Fibroblast of lung (primary cell): ENCODE measurements around the gene GLMP. TPM values are rescaled to one million over a fixed set of nuclear protein-coding genes. Genes with fewer than 3 reads are reported as not detected.
A peak's percentile ranks its signal among the peaks of the same experiment; 100 is the strongest.

Experiments
- DNase-seq, 2 donors: peaks; one replicate each; pipeline versions ENCODE4 v3.0.0 to v3.0.0-alpha.2; 2010; ENCODE audit warnings: low read depth in 2 of 2
- H2AFZ ChIP-seq: 2 replicates; pipeline ENCODE4 v1.5.1; 2012; ENCODE audit warnings: low read length, control low read depth, inconsistent platforms
- H3K27ac ChIP-seq: 2 replicates; pipeline ENCODE4 v1.5.1; 2011; ENCODE audit warnings: low read length, control low read depth; ENCODE audit not compliant: insufficient read depth
- H3K27me3 ChIP-seq: 2 replicates; pipeline ENCODE4 v1.5.1; 2011; ENCODE audit warnings: mild to moderate bottlenecking, low read length; ENCODE audit not compliant: control insufficient read depth, insufficient read depth
- H3K36me3 ChIP-seq: 2 replicates; pipeline ENCODE4 v1.5.1; 2011; ENCODE audit warnings: low read length; ENCODE audit not compliant: control insufficient read depth, insufficient read depth
- H3K4me1 ChIP-seq: 2 replicates; pipeline ENCODE4 v1.5.1; 2011; ENCODE audit warnings: low read length; ENCODE audit not compliant: control insufficient read depth, insufficient read depth; ENCODE audit errors: extremely low read depth
- H3K4me2 ChIP-seq: 2 replicates; pipeline ENCODE4 v1.5.1; 2011; ENCODE audit warnings: low read length, control low read depth; ENCODE audit not compliant: insufficient read depth; ENCODE audit errors: extremely low read depth
- H3K4me3 ChIP-seq, 4 experiments: fragments of 200-600 bp in 1 of 4; sonication (generic) in 1 of 4; replicated peaks in 1 of 4; 2 replicates each; pipeline ENCODE4 v1.5.1; 2011 to 2016; ENCODE audit warnings: low read length in 4 of 4, low read depth in 3 of 4, mild to moderate bottlenecking in 3 of 4, control low read depth in 2 of 4, inconsistent platforms in 1 of 4, mixed read lengths in 1 of 4; ENCODE audit not compliant: insufficient read depth in 1 of 4; ENCODE audit errors: control extremely low read depth in 1 of 4
- H3K79me2 ChIP-seq: 2 replicates; pipeline ENCODE4 v1.5.1; 2012; ENCODE audit warnings: mild to moderate bottlenecking, low read length, inconsistent platforms; ENCODE audit not compliant: control insufficient read depth, insufficient read depth
- H3K9ac ChIP-seq: 2 replicates; pipeline ENCODE4 v1.5.1; 2011; ENCODE audit warnings: mild to moderate bottlenecking, low read length, control low read depth; ENCODE audit not compliant: insufficient read depth
- H3K9me3 ChIP-seq: 2 replicates; pipeline ENCODE4 v1.5.1; 2012; ENCODE audit warnings: low read depth, low read length; ENCODE audit not compliant: control insufficient read depth, insufficient read depth
- H4K20me1 ChIP-seq: 2 replicates; pipeline ENCODE4 v1.5.1; 2011; ENCODE audit warnings: low read length; ENCODE audit not compliant: control insufficient read depth, insufficient read depth; ENCODE audit errors: extremely low read depth
- CTCF ChIP-seq, 2 donors: IDR thresholded peaks in 1 of 2; conservative IDR thresholded peaks in 1 of 2; 1 replicate in 1 of 2; 2 replicates in 1 of 2; pipeline ENCODE4 v1.5.1; 2011 to 2012; ENCODE audit warnings: low read length in 2 of 2, control low read depth in 1 of 2, inconsistent platforms in 1 of 2, low read depth in 1 of 2, mild to moderate bottlenecking in 1 of 2
- EZH2 ChIP-seq: IDR thresholded peaks from 2 replicates; pipeline ENCODE4 v1.5.1; 2012; ENCODE audit warnings: low read length, control low read depth, mild to moderate bottlenecking; ENCODE audit errors: missing control alignments
- polyA plus RNA-seq, 2 donors: library from polyadenylated mRNA; depleted of rRNA in 1 of 2; stranded (reverse) in 1 of 2; unstranded in 1 of 2; fragments of >200 nt; gene quantifications; 2 replicates each; pipeline ENCODE4 v1.2.1, GENCODE V29; 2011 to 2012; ENCODE audit warnings: missing spikeins in 1 of 2
- total RNA-seq: library from RNA; depleted of rRNA; stranded (reverse); fragments of >200 nt; gene quantifications from 2 replicates; pipeline ENCODE4 v1.2.1, GENCODE V29; 2014

Gene GLMP
- total and polyA plus RNA-seq, 2 donors (not counting 1 experiment from before 2014, with no cell fraction given): 40.4 to 93.5 TPM

GRCh38 chr1:156283521-156283920 lies 12.0 kb downstream of the GLMP start:
- H3K27ac ChIP-seq: peak overlapping the region; percentile 11

GRCh38 chr1:156282479-156283222 lies 12.8 kb downstream of the GLMP start, which contains the start of gene SMG5:
TSS of gene SMG5 (minus strand) at chr1:156282825. CDS start at chr1:156282680, 145 bp downstream.
- peak within 1 kb of the TSS; percentile 68 for H3K27ac ChIP-seq
- H3K9me3 ChIP-seq: no peaks in the 10 kb centered on the region
- peaks cover 2% of the 10 kb centered on the region for H4K20me1 ChIP-seq
- peak within 1 kb of the TSS; percentile 87 for H3K9ac ChIP-seq
- H3K79me2 ChIP-seq: peaks cover 38% of the 10 kb centered on the region
- peak within 1 kb of the TSS; percentile 98 for H3K4me2 ChIP-seq
- TF ChIP-seq CTCF (conservative IDR thresholded peaks at IDR 0.05 in 1 of 2, IDR thresholded peaks at IDR 0.05 in 1 of 2; ENCODE audit: low read depth in 1 of 2, low read length in 2 of 2) (no peak), EZH2 (no peak)
- peaks cover 13% of the 10 kb centered on the region for H3K36me3 ChIP-seq
- H3K4me1 ChIP-seq: peaks cover 5% of the 10 kb centered on the region
- peak within 1 kb of the TSS; percentile 72 for H2AFZ ChIP-seq
- H3K4me3 ChIP-seq: peak within 1 kb of the TSS; percentile 58 to 98 (median 91)
- DNase-seq: peak; percentile 98 to 99
- no peaks in the 10 kb centered on the region for H3K27me3 ChIP-seq

More at GRCh38 chr1:156283521-156283920, 12.0 kb downstream of the GLMP start:
- peaks cover 8% of the 10 kb centered on the region for H3K36me3 ChIP-seq
- DNase-seq: no peak
- peak overlapping the region; percentile 34 for H3K9ac ChIP-seq
- no peaks in the 10 kb centered on the region for H3K27me3 ChIP-seq
- H3K4me1 ChIP-seq: peaks cover 5% of the 10 kb centered on the region
- H3K79me2 ChIP-seq: peaks cover 36% of the 10 kb centered on the region
- peak overlapping the region; percentile 58 to 98 (median 79) for H3K4me3 ChIP-seq
- peaks cover 2% of the 10 kb centered on the region for H4K20me1 ChIP-seq
- no peaks in the 10 kb centered on the region for H3K9me3 ChIP-seq
- peak overlapping the region; percentile 94 for H3K4me2 ChIP-seq
- H2AFZ ChIP-seq: peak overlapping the region; percentile 72
- TF ChIP-seq EZH2 (no peak), CTCF (conservative IDR thresholded peaks at IDR 0.05 in 1 of 2, IDR thresholded peaks at IDR 0.05 in 1 of 2; ENCODE audit: low read depth in 1 of 2, low read length in 2 of 2) (no peak)

GRCh38 chr1:156281693-156282478 lies 13.6 kb downstream of the GLMP start:
- H3K36me3 ChIP-seq: peaks cover 15% of the 10 kb centered on the region
- H3K4me3 ChIP-seq: peak overlapping the region; percentile 58 to 98 (median 91)
- no peaks in the 10 kb centered on the region for H3K9me3 ChIP-seq
- DNase-seq: peak in 1 of 2 donors; percentile 44
- H3K79me2 ChIP-seq: peaks cover 38% of the 10 kb centered on the region
- H3K27ac ChIP-seq: peak overlapping the region; percentile 68
- TF ChIP-seq CTCF (conservative IDR thresholded peaks at IDR 0.05 in 1 of 2, IDR thresholded peaks at IDR 0.05 in 1 of 2; ENCODE audit: low read depth in 1 of 2, low read length in 2 of 2) (no peak), EZH2 (no peak)
- no peaks in the 10 kb centered on the region for H3K27me3 ChIP-seq
- peak overlapping the region; percentile 87 for H3K9ac ChIP-seq
- H2AFZ ChIP-seq: peak overlapping the region; percentile 12
- peaks cover 2% of the 10 kb centered on the region for H4K20me1 ChIP-seq
- H3K4me1 ChIP-seq: peaks cover 5% of the 10 kb centered on the region
- H3K4me2 ChIP-seq: peak overlapping the region; percentile 98
